DOHH2 (cell line): ENCODE data around the gene FAM81B.

Source experiments
- H3F3A ChIP-seq: fragments of 200-600 bp; sonication (generic), shearing (Covaris generic); 2 replicates; pipeline ENCODE4 v1.6.0; 2016; ENCODE audit warnings: antibody characterized with exemption, mild to moderate bottlenecking; ENCODE audit not compliant: control insufficient read depth, insufficient read depth
- H3K27ac ChIP-seq: fragments of 200-600 bp; sonication (generic); 2 replicates; pipeline ENCODE4 v1.5.1; 2014; ENCODE audit warnings: low read depth, mild to moderate bottlenecking, low read length, moderate library complexity
- H3K27me3 ChIP-seq: fragments of 200-600 bp; sonication (generic); 2 replicates; pipeline ENCODE4 v1.6.1; 2014; ENCODE audit warnings: mild to moderate bottlenecking, low read length, mixed read lengths; ENCODE audit not compliant: control insufficient read depth
- H3K36me3 ChIP-seq: fragments of 200-600 bp; sonication (generic); 2 replicates; pipeline ENCODE4 v1.6.1; 2014; ENCODE audit warnings: mild to moderate bottlenecking, low read length, moderate library complexity, mixed read lengths; ENCODE audit not compliant: control insufficient read depth
- H3K4me1 ChIP-seq: fragments of 200-600 bp; sonication (generic); 2 replicates; pipeline ENCODE4 v1.6.1; 2014; ENCODE audit warnings: mild to moderate bottlenecking, low read length, mixed read lengths; ENCODE audit not compliant: control insufficient read depth
- H3K4me2 ChIP-seq: fragments of 200-600 bp; sonication (generic); 2 replicates; pipeline ENCODE4 v1.6.0; 2014; ENCODE audit warnings: mild to moderate bottlenecking, low read length, moderate library complexity
- H3K4me3 ChIP-seq: fragments of 200-600 bp; sonication (generic); 2 replicates; pipeline ENCODE4 v1.5.1; 2014; ENCODE audit warnings: mild to moderate bottlenecking, low read length, mixed read lengths
- H3K79me2 ChIP-seq: fragments of 200-600 bp; sonication (generic); 2 replicates; pipeline ENCODE4 v1.6.1; 2014; ENCODE audit warnings: mild to moderate bottlenecking, low read length, mixed read lengths; ENCODE audit not compliant: control insufficient read depth
- H3K9me2 ChIP-seq: fragments of 200-600 bp; sonication (generic); replicated peaks from 2 replicates; pipeline ENCODE4 v1.6.1; 2014; ENCODE audit warnings: mild to moderate bottlenecking, low read length, mixed read lengths; ENCODE audit not compliant: control insufficient read depth
- H3K9me3 ChIP-seq: fragments of 200-600 bp; sonication (generic); 2 replicates; pipeline ENCODE4 v1.6.1; 2014; ENCODE audit warnings: antibody characterized with exemption, low read length, mixed read lengths; ENCODE audit not compliant: control insufficient read depth, insufficient read depth
- H4K20me1 ChIP-seq: fragments of 200-600 bp; sonication (generic); 2 replicates; pipeline ENCODE4 v1.6.0; 2014; ENCODE audit warnings: low read depth, mild to moderate bottlenecking, antibody characterized with exemption, low read length, moderate library complexity; ENCODE audit not compliant: control insufficient read depth, insufficient read depth
- EZH2phosphoT487 ChIP-seq: fragments of 200-600 bp; sonication (generic); IDR thresholded peaks from 2 replicates; pipeline ENCODE4 v1.6.1; 2017; ENCODE audit warnings: borderline replicate concordance, mild to moderate bottlenecking, antibody characterized with exemption, low read length, moderate library complexity, mixed read lengths
- TF ChIP-seq, protein P1 (sequence below): fragments of 200-600 bp; sonication (generic); IDR thresholded peaks from one replicate; pipeline ENCODE4 v1.5.1; 2014; ENCODE audit warnings: antibody characterized with exemption, mild to moderate bottlenecking, low read depth, low read length; ENCODE audit not compliant: poor library complexity, severe bottlenecking

The FAM81B gene

GRCh38 chr5:95375591-95375990 is 15.6 kb upstream of the FAM81B start:
- Histone ChIP-seq H3K27ac (no peak overlapping the region), H3K9me3 (no peaks in the 10 kb centered on the region), H3K27me3 (no peaks in the 10 kb centered on the region), H3K4me3 (no peak overlapping the region), H3K4me2 (no peak overlapping the region), H3K79me2 (no peaks in the 10 kb centered on the region), H3K36me3 (no peaks in the 10 kb centered on the region), H3K4me1 (no peaks in the 10 kb centered on the region), H3F3A (no peaks in the 10 kb centered on the region), H3K9me2 (no peaks in the 10 kb centered on the region), H4K20me1 (no peaks in the 10 kb centered on the region)
- no peak for TF ChIP-seq EZH2phosphoT487
- TF ChIP-seq, protein P1, sequence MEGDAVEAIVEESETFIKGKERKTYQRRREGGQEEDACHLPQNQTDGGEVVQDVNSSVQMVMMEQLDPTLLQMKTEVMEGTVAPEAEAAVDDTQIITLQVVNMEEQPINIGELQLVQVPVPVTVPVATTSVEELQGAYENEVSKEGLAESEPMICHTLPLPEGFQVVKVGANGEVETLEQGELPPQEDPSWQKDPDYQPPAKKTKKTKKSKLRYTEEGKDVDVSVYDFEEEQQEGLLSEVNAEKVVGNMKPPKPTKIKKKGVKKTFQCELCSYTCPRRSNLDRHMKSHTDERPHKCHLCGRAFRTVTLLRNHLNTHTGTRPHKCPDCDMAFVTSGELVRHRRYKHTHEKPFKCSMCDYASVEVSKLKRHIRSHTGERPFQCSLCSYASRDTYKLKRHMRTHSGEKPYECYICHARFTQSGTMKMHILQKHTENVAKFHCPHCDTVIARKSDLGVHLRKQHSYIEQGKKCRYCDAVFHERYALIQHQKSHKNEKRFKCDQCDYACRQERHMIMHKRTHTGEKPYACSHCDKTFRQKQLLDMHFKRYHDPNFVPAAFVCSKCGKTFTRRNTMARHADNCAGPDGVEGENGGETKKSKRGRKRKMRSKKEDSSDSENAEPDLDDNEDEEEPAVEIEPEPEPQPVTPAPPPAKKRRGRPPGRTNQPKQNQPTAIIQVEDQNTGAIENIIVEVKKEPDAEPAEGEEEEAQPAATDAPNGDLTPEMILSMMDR = no peak

GRCh38 chr5:95379133-95379532 is 12.0 kb upstream of the FAM81B start:
- H3K9me2 ChIP-seq = no peaks in the 10 kb centered on the region
- no peak overlapping the region for H3K27ac ChIP-seq
- no peak overlapping the region for H3K4me3 ChIP-seq
- H4K20me1 ChIP-seq = no peaks in the 10 kb centered on the region
- H3K36me3 ChIP-seq = no peaks in the 10 kb centered on the region
- no peaks in the 10 kb centered on the region for H3K4me1 ChIP-seq
- no peaks in the 10 kb centered on the region for H3F3A ChIP-seq
- no peak overlapping the region for H3K4me2 ChIP-seq
- H3K9me3 ChIP-seq = no peaks in the 10 kb centered on the region
- H3K79me2 ChIP-seq = no peaks in the 10 kb centered on the region
- TF ChIP-seq EZH2phosphoT487 = no peak
- TF ChIP-seq, protein P1 = no peak
- no peaks in the 10 kb centered on the region for H3K27me3 ChIP-seq

DNA sequence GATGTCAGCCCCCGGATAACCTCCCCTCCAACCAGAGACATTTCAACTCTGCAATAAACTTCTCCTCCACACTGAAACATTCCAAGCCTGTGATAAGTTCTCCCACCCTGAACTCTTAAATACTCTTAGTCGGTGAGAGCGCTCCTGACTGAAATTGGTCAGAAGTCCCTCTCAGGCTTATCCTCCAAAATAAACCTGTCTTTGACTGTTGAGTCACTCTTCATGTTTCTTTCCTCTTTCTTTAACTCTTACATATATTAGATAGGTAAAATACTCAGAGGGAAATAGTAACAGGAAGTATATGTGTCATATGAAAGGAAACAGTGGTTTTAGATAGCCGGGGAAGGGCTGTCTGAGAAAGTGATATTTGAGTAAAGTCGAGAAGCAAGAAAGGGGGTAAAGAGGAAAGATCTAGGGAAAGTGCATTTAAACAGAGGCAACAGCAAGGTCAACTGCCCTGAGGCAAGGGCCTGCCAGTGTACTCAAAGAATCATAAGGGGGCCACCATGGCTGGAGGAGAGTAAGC is 11.0 kb upstream of the FAM81B start:
- H3K9me3 ChIP-seq = no peaks in the 10 kb centered on the region
- no peaks in the 10 kb centered on the region for H3K36me3 ChIP-seq
- no peak overlapping the region for H3K27ac ChIP-seq
- H4K20me1 ChIP-seq = no peaks in the 10 kb centered on the region
- H3K79me2 ChIP-seq = no peaks in the 10 kb centered on the region
- TF ChIP-seq EZH2phosphoT487 = no peak
- TF ChIP-seq, protein P1 = no peak
- no peaks in the 10 kb centered on the region for H3F3A ChIP-seq
- H3K9me2 ChIP-seq = no peaks in the 10 kb centered on the region
- no peaks in the 10 kb centered on the region for H3K27me3 ChIP-seq
- H3K4me3 ChIP-seq = no peak overlapping the region
- H3K4me2 ChIP-seq = no peak overlapping the region
- H3K4me1 ChIP-seq = no peaks in the 10 kb centered on the region

DNA sequence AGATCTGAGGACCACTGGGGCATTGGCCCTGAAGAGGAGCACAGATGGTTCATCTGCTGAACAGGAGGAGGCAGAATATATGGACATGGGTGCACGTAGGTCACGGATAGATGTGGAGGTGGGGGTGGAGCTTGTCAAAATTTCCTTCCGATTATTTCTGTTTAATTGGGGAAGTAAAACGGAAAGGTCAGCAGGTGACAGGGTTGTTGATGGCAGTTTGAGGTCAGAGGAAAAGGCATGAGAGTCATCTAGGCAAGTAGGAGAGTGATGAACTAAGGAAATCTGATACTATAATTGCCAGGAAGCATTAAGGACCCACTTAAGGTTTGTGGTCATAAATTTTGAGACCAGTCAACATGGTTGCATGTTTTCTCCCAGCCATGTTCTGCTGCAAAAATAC is 8.4 kb upstream of the FAM81B start:
- Histone ChIP-seq H3K9me3 (no peaks in the 10 kb centered on the region), H3K27ac (no peak overlapping the region), H3K36me3 (no peaks in the 10 kb centered on the region), H3K79me2 (no peaks in the 10 kb centered on the region), H3K4me2 (no peak overlapping the region), H3K27me3 (no peaks in the 10 kb centered on the region), H4K20me1 (no peaks in the 10 kb centered on the region), H3K9me2 (no peaks in the 10 kb centered on the region), H3K4me1 (no peaks in the 10 kb centered on the region), H3F3A (no peaks in the 10 kb centered on the region), H3K4me3 (no peak overlapping the region)
- TF ChIP-seq, protein P1 = no peak
- TF ChIP-seq EZH2phosphoT487 = no peak
